T-helper 1 cell treated with Interleukin-12 subunit alpha and Interleukin-12 subunit beta and Interleukin-4 antibody, amounts not matched to agents 30 μg/mL and 1 μg/mL, for 36 hours (primary cell): ENCODE data around the gene FPR2.
"Not testable (repeated sequence)": the region's sequence is repeated elsewhere in the genome, so short reads cannot be mapped to it uniquely, and the experiment has no call there.

Source experiments
- H3K27ac Mint-ChIP-seq: one replicate; pipeline ENCODE4 v1.8.0; 2021; ENCODE audit warnings: mild to moderate bottlenecking, mixed read lengths
- H3K27me3 Mint-ChIP-seq: one replicate; pipeline ENCODE4 v1.8.0; 2021; ENCODE audit warnings: low read depth, mixed read lengths
- H3K36me3 Mint-ChIP-seq: one replicate; pipeline ENCODE4 v1.8.0; 2021; ENCODE audit warnings: low read depth, mixed read lengths
- H3K4me1 Mint-ChIP-seq: one replicate; pipeline ENCODE4 v1.8.0; 2021; ENCODE audit warnings: low read depth, mixed read lengths
- H3K4me3 Mint-ChIP-seq: one replicate; pipeline ENCODE4 v1.8.0; 2021; ENCODE audit warnings: mild to moderate bottlenecking, moderate library complexity, mixed read lengths
- H3K9me3 Mint-ChIP-seq: one replicate; pipeline ENCODE4 v1.8.0; 2021; ENCODE audit warnings: mixed read lengths

Gene FPR2

DNA sequence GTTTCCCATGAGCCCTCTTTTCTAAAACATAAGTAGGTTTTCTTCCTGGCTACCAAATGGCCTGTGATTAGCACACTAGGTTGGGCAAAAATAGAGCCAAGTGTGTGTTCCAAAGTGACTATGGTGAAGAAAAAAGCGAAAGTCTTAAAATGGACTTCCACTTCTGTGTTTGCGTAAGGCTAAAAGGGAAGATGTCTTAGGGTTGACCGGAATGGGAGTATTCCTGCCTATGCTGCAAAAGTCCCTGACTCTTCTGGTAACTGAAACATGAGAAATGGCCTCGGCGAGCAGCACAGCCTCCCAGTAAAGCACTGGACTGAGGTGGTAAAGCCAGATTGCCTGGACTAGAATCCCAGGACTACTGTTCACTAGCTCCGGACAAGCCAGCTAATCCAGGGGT, 6.9 kb upstream of the FPR2 start:
- H3K27me3 Mint-ChIP-seq = no peaks in the 10 kb centered on the region
- peaks cover 20% of the 10 kb centered on the region for H3K9me3 Mint-ChIP-seq
- no peaks in the 10 kb centered on the region for H3K36me3 Mint-ChIP-seq
- no peaks in the 10 kb centered on the region for H3K4me1 Mint-ChIP-seq
- no peak overlapping the region for H3K4me3 Mint-ChIP-seq
- no peak overlapping the region for H3K27ac Mint-ChIP-seq

DNA sequence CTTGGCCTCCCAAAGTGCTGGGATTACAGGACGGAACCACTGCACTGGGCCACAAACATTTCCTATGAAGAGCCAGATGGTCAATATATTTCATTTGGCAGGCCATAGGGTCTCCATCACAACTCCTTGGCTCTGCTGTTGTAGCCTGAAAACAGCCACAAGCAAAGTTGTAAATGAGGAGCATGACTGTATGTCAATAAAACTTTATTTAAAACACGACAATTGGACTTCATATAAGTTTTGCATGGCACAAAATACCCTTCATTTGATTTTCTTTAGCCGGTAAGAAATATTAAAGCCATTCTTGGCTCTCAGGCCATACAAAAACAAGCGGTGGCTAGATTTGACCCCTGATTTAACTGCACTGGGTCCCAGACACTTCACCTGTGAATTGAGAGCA, 6.2 kb upstream of the FPR2 start:
- Mint-ChIP-seq H3K4me3 (no peak overlapping the region), H3K36me3 (no peaks in the 10 kb centered on the region), H3K4me1 (no peaks in the 10 kb centered on the region), H3K9me3 (peaks cover 18% of the 10 kb centered on the region), H3K27me3 (no peaks in the 10 kb centered on the region), H3K27ac (no peak overlapping the region)

DNA sequence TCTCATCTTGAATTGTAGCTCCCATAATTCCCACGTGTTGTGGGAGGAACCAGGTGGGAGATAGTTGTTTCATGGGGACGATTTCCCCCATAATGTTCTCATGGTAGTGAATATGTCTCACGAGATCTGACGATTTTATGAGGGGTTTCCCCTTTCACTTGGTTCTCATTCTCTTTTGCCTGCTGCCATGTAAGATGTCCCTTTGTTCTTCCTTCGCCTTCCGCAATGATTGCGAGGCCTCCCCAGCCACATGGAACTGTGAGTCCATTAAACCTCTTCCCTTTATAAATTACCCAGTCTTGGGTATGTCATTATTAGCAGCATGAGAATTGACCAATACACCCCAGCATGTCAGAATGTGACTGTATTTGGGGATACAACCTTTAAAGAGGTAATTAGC, 5.4 kb upstream of the FPR2 start:
- no peaks in the 10 kb centered on the region for H3K27me3 Mint-ChIP-seq
- no peak overlapping the region for H3K4me3 Mint-ChIP-seq
- no peaks in the 10 kb centered on the region for H3K4me1 Mint-ChIP-seq
- no peaks in the 10 kb centered on the region for H3K36me3 Mint-ChIP-seq
- H3K9me3 Mint-ChIP-seq = peaks cover 21% of the 10 kb centered on the region
- H3K27ac Mint-ChIP-seq = no peak overlapping the region

DNA sequence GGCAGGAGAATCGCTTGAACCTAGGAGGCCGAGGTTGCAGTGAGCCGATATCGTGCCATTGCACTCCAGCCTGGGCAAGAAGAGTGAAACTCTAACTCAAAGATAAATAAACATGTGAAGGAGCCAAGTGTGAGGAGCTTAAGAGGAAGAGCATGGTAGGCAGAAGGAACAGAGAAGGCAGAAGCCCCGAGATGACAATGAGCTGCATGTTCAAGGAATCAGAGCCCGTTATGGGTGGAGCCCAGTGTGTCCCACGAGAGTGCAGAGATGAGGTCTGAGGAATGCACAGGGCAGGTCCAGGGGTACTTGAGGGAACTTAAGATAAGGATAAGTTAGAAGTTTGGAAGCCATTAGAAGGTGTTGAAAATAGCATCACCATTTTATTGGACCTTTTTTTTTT, 716 bp downstream of the FPR2 start:
- no peaks in the 10 kb centered on the region for H3K36me3 Mint-ChIP-seq
- H3K4me3 Mint-ChIP-seq = no peak overlapping the region
- peaks cover 25% of the 10 kb centered on the region for H3K9me3 Mint-ChIP-seq
- no peak overlapping the region for H3K27ac Mint-ChIP-seq
- no peaks in the 10 kb centered on the region for H3K4me1 Mint-ChIP-seq
- no peaks in the 10 kb centered on the region for H3K27me3 Mint-ChIP-seq

DNA sequence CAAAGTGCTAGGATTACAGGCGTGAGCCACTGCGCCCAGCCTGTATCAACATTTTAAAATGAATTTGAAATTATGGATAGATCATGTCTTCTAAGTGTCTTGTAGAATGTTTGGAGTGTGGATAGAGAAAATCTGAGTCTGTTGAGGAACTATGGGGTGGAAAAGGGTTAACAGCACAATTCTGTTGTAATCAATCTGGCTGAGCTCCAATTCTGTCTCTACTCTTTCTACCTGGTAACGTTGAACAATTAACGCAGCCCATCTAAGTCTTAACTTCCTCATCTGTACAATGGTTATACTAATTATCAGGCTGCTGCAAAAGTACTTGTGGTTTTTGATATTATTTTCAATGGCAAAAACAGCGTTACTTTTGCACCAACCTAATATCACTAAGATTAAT, 4.1 kb downstream of the FPR2 start:
- no peaks in the 10 kb centered on the region for H3K27me3 Mint-ChIP-seq
- no peak overlapping the region for H3K27ac Mint-ChIP-seq
- no peaks in the 10 kb centered on the region for H3K36me3 Mint-ChIP-seq
- H3K9me3 Mint-ChIP-seq = peaks cover 27% of the 10 kb centered on the region
- H3K4me1 Mint-ChIP-seq = no peaks in the 10 kb centered on the region
- H3K4me3 Mint-ChIP-seq = no peak overlapping the region

DNA sequence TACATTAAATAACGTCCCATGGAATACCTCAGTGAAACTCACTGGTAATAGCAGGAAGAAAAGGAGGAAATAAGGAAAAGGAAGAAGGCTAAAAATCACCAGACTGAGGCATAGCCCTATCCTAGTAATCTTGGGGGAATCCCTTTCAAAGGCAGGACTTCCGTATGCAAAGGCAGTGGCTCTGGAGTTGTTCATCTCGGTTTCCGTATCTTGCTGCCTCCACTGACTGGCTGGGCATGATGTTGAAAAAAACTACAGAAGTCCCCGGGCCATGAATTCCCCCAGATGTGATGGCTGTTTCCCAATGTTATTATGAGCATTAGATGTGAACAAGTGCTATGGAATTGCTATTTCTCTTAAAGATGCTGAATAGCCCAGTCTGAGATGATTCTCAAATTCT, 5.5 kb downstream of the FPR2 start:
- Mint-ChIP-seq H3K27ac (no peak overlapping the region), H3K27me3 (no peaks in the 10 kb centered on the region), H3K36me3 (no peaks in the 10 kb centered on the region), H3K9me3 (peaks cover 27% of the 10 kb centered on the region), H3K4me3 (no peak overlapping the region), H3K4me1 (no peaks in the 10 kb centered on the region)

DNA sequence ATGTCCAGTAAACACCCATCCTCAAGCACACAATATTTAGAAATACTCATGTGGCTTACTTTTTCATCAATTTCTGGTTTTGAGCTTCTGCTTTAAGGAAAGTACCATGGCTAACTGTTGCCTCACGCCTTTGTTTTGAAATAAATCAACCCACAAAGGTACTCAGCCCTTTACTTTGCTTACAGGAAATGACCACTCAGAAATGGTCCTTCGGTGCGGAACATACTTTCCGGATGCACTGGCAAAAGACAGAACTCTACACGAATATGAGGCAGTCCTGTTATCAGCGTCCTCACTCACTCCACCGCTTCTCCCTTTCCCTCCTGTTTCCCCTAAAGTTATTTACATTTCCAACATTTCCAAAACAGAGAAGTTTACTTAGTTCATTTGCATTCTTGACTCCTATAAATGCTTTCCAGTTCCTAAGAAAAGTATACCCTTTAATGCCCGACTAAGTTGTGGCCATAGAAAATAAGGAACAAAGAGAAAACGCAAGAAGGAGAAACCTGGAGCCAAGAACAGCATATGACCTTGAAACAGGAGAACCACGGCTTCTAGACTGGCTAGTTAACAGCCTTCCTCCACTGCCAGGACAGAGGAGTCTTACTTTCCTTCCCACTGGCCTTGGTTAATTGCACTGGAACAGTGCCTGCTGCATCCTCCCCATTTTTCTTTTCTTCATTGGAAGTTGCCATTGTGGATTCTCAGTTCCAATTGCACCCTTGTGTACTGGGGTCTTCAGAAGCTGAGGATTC, 10.6 kb downstream of the FPR2 start:
- Mint-ChIP-seq H3K9me3 (peaks cover 29% of the 10 kb centered on the region), H3K27ac (no peak overlapping the region), H3K4me1 (no peaks in the 10 kb centered on the region), H3K4me3 (no peak overlapping the region), H3K36me3 (no peaks in the 10 kb centered on the region), H3K27me3 (peaks cover 1% of the 10 kb centered on the region)

DNA sequence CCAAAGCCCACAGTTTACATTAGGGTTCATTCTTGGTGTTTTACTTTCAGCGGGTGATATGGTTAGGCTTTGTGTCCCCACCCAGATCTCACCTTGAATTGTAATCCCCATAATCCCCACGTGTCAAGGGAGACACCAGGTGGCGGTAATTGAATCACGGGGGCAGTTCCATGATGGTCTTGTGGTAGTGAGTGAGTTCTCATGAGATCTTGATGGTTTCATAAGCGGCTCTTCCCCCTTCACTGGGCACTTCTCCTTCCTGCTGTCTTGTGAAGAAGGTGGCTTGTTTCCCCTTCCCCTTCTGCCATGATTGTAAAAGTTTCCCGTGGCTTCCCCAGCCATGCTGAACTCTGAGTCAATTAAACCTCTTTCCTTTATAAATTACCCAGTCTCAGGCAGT, 12.0 kb downstream of the FPR2 start:
- no peak overlapping the region for H3K4me3 Mint-ChIP-seq
- no peaks in the 10 kb centered on the region for H3K36me3 Mint-ChIP-seq
- H3K27me3 Mint-ChIP-seq = peaks cover 12% of the 10 kb centered on the region
- no peak overlapping the region for H3K27ac Mint-ChIP-seq
- H3K4me1 Mint-ChIP-seq = peaks cover 3% of the 10 kb centered on the region
- H3K9me3 Mint-ChIP-seq = peaks cover 29% of the 10 kb centered on the region

DNA sequence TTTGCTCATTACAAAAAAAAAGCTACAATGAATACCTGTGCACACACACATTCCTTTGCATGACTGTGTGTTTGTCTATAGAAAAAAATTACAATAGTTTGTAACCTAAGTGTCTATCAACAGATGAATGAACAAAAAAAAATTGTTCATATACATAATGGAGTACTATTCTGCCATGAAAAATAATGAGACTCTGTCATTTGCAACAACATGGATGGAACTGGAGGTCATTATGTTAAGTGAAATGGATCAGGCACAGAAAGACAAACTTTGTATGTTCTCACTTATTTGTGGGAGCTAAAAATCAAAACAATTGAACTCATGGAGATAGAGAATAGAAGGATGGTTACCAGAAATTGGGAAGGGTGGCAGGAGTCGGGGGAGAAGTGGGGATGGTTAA, 15.6 kb downstream of the FPR2 start:
- Mint-ChIP-seq H3K9me3 (peaks cover 18% of the 10 kb centered on the region), H3K27me3 (peaks cover 16% of the 10 kb centered on the region)
- H3K36me3 Mint-ChIP-seq, H3K4me1 Mint-ChIP-seq, H3K4me3 Mint-ChIP-seq, H3K27ac Mint-ChIP-seq: not testable (repeated sequence)

DNA sequence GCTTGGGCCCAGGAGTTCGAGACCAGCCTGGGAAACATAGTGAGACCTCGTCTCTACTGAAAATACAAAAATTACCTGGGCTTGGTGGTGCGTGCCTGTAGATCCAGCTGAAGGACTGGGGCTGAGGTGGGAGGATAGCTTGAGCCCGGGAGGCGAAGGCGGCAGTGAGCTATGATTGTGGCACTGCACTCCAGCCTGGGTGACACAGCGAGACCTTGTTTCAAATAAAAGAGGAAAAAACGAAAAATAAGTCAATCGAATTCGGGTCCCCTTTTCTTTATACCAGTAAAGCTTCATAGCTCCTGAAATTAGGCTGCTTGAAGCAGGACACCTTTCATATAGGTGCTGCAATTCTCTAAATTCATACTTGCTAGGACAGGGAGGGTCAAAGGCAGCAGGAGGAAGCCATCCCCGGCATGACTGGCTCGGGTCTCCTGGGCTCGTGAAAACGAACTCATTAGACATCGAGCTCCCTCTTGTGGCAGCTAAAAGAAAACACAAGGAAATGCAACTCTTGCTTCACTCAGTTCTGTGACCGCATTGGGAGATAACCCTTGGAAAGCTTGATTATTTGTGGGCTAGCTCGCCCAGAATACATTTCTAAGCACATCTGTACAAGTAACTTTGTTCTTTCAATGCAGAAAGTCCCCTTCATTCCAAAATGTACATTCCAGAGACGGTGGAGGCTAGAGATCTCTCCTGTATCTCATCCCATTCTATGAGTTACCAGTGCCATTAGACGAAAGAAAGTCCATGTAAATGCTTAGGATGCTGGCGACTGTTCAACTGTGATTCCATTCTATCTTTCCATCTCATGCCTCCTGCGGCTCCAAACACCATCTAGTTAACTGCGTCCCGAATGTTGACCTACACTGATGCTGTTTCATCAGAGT, 16.8 kb downstream of the FPR2 start:
- H3K4me3 Mint-ChIP-seq = no peak overlapping the region
- H3K36me3 Mint-ChIP-seq = no peaks in the 10 kb centered on the region
- H3K27me3 Mint-ChIP-seq = peaks cover 16% of the 10 kb centered on the region
- peaks cover 8% of the 10 kb centered on the region for H3K9me3 Mint-ChIP-seq
- H3K4me1 Mint-ChIP-seq = peaks cover 6% of the 10 kb centered on the region
- no peak overlapping the region for H3K27ac Mint-ChIP-seq

DNA sequence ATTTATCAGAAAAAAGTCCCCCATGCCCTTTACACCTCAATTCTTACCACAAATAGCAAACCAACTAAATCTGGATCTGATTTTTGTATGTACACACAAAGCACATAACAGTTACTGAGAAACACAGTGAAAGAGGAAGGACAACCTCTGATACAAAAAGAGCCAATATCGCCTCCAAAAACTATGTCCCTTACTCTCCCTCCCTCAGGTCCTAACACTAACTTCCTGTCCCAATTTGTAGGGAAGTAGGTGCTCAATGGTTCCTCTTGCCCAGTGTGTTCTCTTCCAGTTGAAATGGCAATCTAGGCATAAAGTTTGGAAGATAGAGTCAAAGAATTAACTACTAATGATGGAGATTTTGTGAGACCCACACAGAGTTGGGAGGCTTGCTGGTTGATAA, 18.2 kb downstream of the FPR2 start:
- Mint-ChIP-seq H3K4me1 (peaks cover 6% of the 10 kb centered on the region), H3K27me3 (peaks cover 16% of the 10 kb centered on the region), H3K4me3 (no peak overlapping the region), H3K36me3 (no peaks in the 10 kb centered on the region), H3K9me3 (peaks cover 4% of the 10 kb centered on the region), H3K27ac (no peak overlapping the region)

DNA sequence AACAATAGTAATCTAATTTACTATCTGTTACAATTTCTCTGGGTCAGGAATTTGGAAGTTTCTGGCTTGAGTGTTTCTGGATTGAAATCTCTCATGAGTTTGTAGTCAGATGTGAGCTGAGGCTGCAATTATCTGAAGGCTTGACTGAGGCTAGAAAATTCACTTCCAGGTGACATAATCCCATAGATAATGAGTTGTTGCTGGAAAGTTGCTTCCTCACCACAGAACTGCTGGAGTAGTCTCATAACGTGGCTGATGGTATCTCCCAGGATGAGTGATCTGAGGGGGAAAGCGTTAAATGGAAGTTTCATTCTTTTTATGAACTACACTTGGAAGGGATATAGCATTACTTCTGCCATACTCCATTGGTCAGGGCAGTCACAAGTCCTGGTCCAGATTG, 18.7 kb downstream of the FPR2 start:
- Mint-ChIP-seq H3K27me3 (peaks cover 16% of the 10 kb centered on the region), H3K9me3 (peaks cover 4% of the 10 kb centered on the region), H3K36me3 (no peaks in the 10 kb centered on the region), H3K4me1 (peaks cover 6% of the 10 kb centered on the region), H3K27ac (no peak overlapping the region), H3K4me3 (no peak overlapping the region)

DNA sequence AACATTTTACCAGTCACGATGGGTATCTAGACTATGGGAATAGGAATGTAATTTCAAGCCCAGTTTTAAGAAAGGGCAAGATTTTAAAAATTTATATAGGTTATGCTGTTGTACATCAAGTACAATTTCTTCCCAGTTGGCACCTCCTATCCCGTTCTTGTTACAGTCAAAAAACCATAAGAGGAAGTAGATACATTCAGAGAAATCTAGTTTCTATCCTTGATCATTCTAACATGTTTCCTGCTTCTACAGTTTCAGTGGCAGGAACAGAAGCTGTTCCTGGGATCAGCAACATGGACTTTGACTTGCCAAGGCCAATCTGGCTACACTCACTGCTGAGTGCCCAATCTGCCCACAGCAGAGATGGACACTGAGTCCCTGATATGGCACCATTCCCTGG, 19.3 kb downstream of the FPR2 start:
- H3K36me3 Mint-ChIP-seq = no peaks in the 10 kb centered on the region
- H3K9me3 Mint-ChIP-seq = peaks cover 4% of the 10 kb centered on the region
- H3K27ac Mint-ChIP-seq = no peak overlapping the region
- H3K27me3 Mint-ChIP-seq = peaks cover 16% of the 10 kb centered on the region
- H3K4me1 Mint-ChIP-seq = peaks cover 6% of the 10 kb centered on the region
- H3K4me3 Mint-ChIP-seq = no peak overlapping the region

DNA sequence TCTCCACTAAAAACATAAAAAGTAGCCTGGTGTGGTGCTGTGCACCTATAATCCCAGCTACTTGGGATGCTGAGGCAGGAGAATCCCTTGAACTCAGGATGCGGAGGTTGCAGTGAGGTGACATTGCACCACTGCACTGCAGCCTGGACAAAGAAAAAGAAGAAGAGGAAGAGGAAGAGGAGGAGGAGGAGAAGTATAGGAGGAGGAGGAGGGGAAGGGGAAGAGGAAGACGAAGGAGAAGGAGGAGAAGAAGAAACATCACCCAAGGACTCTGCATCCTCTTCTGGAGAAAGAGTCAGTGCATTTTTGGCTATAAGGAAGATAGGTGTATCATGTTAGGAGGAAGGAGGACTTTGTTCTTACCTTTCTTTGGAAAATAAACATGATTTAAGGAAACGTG, 21.0 kb downstream of the FPR2 start:
- Mint-ChIP-seq H3K27me3 (peaks cover 12% of the 10 kb centered on the region), H3K4me1 (peaks cover 6% of the 10 kb centered on the region), H3K4me3 (no peak overlapping the region), H3K36me3 (no peaks in the 10 kb centered on the region), H3K9me3 (peaks cover 2% of the 10 kb centered on the region), H3K27ac (no peak overlapping the region)

DNA sequence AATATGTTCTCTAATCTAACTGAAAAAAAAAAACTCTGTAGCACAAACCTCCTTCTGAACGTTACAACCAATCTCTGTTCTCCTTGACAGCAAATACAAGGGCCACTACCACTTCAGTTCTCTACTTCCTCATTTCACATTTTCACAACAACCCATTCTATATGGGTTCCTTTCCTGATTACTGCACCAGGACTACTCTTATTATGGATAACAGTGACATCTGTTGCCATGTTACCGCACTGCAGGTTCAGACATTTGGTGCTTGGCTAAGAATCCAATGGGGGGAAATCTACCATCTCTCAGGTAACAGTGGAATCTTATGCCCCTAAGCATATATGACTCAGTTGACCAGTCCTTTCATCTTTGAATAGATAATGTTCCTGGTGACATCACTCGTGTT, 22.4 kb downstream of the FPR2 start:
- Mint-ChIP-seq H3K4me1 (no peaks in the 10 kb centered on the region), H3K9me3 (peaks cover 14% of the 10 kb centered on the region), H3K4me3 (no peak overlapping the region), H3K27me3 (no peaks in the 10 kb centered on the region), H3K36me3 (no peaks in the 10 kb centered on the region), H3K27ac (no peak overlapping the region)
